GM19328 (cell line): Measurements from ENCODE around the gene ORMDL1.
"Not testable (repeated sequence)": the region's sequence is repeated elsewhere in the genome, so short reads cannot be mapped to it uniquely, and the experiment has no call there.

Experiments
- ATAC-seq: cut with Tn5 transposase; IDR thresholded peaks from one replicate; pipeline ENCODE4 v1.9.1; 2021; ENCODE audit warnings: mild to moderate bottlenecking, moderate library complexity; ENCODE audit not compliant: unreplicated experiment

Gene ORMDL1

DNA sequence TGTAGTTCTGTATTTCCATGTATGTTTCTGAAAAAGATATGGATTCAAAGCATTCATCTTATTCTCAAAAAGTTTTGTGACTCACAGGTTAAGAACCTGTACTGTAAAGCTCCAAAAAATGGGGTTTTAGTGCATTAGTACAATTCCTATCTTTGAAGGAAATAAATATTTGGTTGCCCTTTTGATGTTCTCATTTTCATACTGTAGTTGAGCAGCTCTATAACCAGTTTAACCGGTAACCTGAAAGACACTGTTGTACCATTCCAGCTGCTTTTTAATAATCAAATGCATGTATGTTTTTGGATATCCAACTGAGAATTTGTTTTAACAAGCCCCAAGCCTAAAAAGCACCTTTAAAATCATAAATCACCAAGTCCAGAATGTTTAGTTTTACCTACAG, 11.9 kb downstream of the ORMDL1 start:
- ATAC-seq = no peak

- ATAC-seq = no peak
Measured at GRCh38 chr2:189770590-189771322, 13.4 kb downstream of the ORMDL1 start.

DNA sequence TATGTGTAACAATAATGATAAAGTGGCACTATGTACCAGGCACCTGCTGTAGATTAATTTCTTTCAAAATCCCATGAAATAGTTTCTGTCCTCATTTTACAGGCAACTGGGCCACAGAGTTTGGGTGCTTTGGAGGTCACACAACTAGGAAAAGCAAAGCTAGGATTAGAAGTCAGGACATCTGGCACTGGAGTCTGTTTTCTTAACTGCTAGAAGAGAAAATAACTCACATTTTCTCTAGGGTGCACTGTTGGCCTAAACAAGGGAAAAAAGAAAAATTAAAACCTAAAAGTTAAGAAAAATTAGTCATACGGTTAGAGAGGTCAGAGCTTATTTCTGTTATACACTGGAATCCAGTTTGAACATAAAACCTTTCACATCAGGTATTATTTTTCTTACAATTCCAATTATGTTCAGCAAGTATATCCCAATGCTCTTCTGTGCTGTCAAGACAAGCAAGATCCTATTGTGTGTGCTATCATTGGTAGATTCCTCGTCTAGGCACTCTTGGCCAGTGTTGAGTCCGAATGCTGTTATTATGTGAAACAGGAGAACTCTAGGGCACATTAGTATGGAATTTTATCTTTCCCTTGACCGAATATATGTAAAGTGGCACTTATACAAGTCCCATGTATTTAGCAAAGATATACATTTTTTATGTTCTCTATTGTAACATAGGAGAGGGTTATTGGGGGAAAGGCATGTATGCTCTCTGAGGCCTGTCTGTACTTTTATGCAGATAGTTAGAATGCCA, 20.1 kb downstream of the ORMDL1 start:
- no peak for ATAC-seq

DNA sequence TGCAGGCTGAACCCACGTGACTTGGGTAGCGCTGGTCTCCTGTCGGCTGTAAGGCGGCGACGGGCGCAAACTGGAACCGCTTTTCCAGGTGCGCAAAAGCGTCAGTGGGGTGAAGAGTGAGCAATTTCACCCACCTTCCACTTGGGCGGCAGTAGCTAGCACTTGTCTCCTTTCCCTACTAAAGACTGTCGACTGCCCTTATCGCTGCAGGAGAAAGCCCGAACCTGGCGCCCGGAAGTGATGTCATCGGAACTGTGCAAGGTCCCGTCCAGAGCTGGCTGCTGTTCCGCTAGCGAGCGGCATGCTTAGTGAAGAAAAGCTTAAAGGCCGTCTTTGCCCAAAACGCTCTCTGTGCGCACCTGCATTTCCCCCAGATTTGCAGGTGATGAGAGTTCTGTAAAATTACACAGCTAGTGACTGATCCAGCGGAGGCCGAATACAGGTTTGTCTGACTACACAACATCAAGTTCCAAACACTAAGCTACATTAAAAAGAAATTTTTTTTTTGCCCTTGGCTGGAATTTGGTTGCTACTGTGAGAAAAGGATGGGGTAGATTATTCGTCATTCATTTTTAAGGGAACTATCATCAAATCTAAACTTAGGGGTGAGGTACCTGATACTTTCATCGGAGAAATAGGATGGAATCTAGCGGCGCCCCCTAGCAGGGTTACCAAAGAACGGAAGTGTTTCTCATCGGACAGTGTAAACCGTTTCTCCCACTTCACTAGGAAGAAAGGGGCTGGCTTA, 21.4 kb downstream of the ORMDL1 start, which contains the start of gene OSGEPL1:
OSGEPL1 (minus strand) TSS at position 242 of the 748 bp plus-strand sequence. CDS start 1,152 bp downstream, outside the sequence.
- peak; percentile 98 for ATAC-seq

DNA sequence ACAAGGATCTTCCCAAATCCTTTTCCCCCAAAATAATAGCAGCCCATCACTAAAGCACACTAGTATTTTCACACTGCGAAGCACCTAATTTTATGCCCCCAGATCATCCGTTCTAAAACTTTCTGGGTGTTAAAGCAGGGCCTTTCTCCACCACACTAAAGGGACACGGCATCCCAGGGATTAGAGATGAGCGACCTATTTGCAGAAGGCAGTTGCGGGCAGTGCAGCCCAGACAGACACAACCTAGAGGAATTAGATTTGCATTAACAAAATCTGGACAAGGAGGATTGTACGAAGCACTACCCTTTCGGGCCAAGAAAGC, 21.9 kb downstream of the ORMDL1 start:
- ATAC-seq = no peak

GRCh38 chr2:189760154-189760553, 24.0 kb downstream of the ORMDL1 start:
- ATAC-seq = not testable (repeated sequence)

GRCh38 chr2:189756311-189756952, 27.7 kb downstream of the ORMDL1 start:
- no peak for ATAC-seq

DNA sequence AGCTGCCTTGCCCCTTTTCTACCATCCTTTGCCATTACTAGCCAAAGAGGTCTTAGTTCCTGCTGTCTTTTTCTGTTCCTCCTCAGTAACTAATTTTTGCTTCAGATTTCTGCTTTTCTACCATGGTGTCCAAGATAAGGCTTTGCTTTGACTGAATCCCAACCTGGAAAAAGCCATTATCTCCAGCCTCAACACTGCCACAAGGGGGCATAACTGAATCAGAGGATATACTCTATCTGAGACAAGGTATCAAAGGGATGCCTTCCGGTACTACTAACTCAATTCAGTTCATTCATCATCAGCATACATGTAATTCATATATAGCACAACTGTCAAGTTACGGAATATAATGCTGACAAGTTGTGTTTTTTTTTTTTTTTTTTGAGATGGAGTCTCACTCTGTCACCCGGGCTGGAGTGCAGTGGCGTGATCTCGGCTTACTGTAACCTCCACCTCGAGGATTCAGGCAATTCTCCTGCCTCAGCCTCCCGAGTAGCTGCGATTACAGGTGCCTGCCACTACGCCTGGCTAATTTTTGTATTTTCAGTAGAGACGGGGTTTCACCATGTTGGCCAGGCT, 33.0 kb downstream of the ORMDL1 start:
- no peak for ATAC-seq

- ATAC-seq = no peak
Measured at GRCh38 chr2:189729430-189729829, 54.7 kb downstream of the ORMDL1 start.

GRCh38 chr2:189726849-189727248, 57.3 kb downstream of the ORMDL1 start:
- no peak for ATAC-seq

- ATAC-seq = no peak
Measured at GRCh38 chr2:189726271-189726670, 57.9 kb downstream of the ORMDL1 start.

- no peak for ATAC-seq
Measured at GRCh38 chr2:189723192-189723591, 60.9 kb downstream of the ORMDL1 start.
